HG03378 (cell line): ENCODE measurements around the gene PROM1.

Experiments
- ATAC-seq: cut with Tn5 transposase; IDR thresholded peaks from one replicate; pipeline ENCODE4 v1.9.1; 2021; ENCODE audit warnings: mild to moderate bottlenecking, moderate library complexity; ENCODE audit not compliant: unreplicated experiment

Gene PROM1

DNA sequence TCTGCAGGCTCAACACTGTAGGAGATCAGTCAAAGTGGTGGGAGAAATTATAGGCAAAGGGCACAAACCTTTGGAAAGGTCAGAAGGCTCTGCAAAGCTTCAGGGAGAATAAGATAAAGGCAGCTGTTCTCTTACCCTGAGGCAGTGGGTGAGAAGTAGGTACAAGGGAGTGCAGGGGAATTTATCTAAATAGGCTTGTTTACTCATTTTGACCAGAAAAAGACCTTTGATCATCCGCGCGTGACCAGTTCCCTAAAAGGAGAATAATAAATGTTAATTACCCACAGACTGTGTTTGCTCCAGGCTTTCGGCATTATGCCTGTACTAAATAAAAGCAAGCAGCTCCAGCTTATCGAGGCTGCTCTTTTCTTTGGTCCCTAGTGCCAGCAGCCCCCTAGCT, 130.2 kb downstream of the PROM1 start:
- no peak for ATAC-seq

DNA sequence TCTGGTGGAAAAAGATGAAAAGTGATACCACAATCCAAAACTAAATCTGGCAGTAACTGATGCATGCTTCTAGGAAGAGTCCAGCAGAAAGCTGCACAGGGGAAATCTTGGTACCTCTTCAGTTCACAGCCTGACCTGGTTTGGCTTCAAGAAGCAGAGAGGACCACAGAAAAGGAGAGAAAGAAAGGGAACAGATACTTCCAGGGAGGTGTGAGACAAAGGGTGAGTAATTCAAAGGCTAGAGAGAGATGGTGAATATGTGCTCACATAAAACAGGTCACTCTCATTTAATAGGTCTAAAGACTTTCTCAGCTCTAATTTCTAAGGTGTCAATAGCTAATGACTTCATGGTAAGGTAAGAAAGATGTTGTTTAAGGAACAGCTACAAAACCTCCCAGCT, 132.0 kb downstream of the PROM1 start:
- ATAC-seq, result no peak

- ATAC-seq, result no peak
Observed at GRCh38 chr4:15948826-15949225, 135.0 kb downstream of the PROM1 start.

DNA sequence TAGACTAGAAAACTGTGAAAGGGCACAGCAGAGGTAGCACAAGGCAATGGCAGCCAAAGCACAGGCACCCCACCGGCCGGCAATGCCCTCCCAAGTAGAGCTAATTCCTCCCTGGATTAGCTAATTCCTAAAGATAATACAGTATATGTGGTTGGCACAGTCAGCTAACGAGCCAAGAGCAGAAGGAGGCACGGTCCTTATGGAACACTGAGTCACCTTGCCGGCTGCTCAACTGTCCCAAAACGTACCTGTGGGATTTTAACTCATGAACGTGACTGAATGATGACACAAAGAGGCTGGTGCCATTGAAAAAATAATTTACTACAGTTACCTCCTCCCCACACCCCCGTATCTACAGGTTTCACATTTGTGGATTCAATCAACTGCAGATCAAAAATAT, 136.1 kb downstream of the PROM1 start:
- ATAC-seq, result no peak

DNA sequence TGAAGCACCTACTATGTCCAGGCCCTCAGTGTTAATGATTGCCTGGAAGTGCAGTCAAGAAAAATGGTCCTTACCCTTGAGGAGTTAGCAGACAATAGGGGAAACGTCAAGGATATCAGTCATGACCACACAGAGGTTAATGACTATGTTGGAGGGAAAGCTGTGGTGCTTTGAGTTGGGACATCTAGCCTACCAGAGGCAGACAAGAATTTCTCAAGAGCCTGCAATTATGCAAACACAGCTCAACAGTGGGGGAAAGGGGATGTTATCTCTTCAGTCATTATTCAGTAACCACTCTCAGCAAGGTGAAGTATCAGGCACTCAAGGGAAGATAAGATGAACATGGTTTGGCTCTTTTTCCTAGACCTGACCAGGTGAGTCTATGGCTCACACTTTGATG, 138.3 kb downstream of the PROM1 start:
- no peak for ATAC-seq

- ATAC-seq, result no peak
Observed at GRCh38 chr4:15944895-15945294, 138.9 kb downstream of the PROM1 start.

- ATAC-seq, result no peak
Observed at GRCh38 chr4:15942283-15942682, 141.5 kb downstream of the PROM1 start.

DNA sequence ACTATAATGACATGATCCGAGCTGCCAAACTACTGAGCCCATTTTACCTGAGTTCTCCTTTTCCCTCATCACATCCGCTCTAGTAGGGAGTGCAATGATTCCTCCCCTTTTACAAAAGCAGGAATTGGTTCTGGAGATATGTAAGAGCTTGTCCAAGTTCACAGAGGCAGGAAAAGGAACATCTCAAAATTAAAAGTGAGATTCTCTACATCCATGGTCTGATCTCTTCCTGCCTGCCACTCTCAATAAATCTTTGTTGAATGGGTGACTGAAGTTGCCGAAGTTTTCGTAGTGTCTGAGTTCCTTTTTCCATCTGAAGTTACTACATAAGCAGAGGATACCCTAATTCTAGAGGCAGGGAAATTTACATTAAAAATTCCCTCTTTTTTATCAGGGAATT, 145.2 kb downstream of the PROM1 start, which contains the start of gene FGFBP1:
Gene FGFBP1, minus strand, starts transcription at position 101 of the 400 bp plus-strand sequence. CDS start 2,108 bp downstream, outside the sequence.
- ATAC-seq, result no peak

GRCh38 chr4:15938182-15938581, 145.6 kb downstream of the PROM1 start:
- no peak for ATAC-seq

DNA sequence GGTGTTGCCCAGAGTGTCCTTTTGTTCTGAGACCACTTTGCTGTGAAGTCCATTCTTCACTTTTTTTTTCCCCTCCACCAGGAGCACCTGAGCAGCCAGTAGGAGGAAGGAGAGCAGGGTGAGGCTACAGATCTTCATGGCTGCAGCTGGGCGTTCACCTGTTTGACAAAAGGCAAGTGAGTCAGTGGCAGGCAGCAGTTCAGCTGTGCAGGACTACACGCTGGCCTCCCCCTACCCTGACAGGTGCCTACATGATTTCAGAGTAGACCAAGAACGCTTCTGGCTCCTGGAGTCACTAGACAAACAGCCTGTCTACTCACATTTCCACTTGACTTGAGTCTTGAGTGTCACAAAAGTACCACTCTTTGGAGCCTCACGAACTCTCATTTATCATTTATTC, 147.3 kb downstream of the PROM1 start:
- no peak for ATAC-seq

DNA sequence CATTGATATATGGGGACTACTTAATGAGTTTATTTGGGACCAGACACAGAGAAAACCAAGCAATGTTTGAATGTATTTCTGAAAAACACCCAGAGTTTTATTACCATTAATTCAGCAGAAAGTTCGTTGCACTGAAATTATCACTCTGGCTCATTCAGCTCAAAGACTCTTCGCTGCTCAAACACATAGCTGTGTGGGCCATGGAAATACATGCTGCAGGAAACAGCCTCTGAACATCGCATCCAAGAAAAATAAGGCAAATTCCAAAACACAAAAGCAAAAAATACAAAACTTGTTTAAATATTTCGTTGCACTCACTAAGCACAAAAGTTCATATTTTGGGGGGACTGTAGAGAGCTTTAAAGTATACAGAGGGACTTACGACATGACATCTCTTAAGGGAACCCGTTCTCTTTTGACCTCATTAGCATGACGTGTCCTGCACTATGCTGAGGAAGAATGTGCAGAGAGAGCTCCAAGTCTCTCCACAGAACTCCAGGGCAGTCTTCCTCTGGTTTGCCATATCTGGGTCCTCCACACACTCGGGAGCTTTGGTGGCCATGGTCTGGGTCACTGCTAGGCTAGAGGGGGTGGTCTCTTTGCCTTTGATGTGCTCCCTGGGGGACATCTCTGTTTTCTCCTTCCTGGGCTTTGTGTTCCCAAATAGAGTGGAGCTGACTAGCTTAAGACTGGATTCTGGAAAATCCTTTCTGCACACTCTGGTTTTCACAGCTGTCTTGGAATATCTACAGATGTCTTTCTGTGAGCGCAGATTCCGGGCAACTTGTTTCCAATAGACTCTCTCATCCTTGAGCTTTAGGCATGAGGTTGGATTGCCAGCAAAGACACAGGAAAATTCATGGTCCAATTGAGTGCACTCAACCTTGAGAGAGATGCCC, 148.1 kb downstream of the PROM1 start:
- ATAC-seq, result no peak

- no peak for ATAC-seq
Observed at GRCh38 chr4:15934259-15934658, 149.6 kb downstream of the PROM1 start.

- ATAC-seq, result no peak
Observed at GRCh38 chr4:15931451-15932210, 152.2 kb downstream of the PROM1 start.

DNA sequence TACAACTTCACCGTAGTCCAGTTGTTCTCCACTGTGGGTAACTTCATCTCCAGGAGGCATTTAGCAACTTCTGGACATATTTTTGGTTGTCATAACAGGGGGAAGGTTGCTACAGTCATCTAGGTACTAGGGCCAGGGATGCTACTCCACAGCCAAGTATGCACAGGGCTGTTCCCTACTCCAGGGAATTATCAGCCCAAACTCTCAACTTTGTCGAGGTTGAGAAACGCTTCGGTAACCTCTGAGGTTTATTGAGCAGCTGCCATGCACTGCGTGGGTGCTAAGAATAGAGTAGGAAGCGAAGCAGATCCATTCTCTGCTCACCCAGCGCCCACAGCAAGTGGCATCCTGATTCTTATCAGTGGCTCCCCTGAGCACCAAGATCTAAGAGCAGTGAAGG, 153.5 kb downstream of the PROM1 start:
- no peak for ATAC-seq

DNA sequence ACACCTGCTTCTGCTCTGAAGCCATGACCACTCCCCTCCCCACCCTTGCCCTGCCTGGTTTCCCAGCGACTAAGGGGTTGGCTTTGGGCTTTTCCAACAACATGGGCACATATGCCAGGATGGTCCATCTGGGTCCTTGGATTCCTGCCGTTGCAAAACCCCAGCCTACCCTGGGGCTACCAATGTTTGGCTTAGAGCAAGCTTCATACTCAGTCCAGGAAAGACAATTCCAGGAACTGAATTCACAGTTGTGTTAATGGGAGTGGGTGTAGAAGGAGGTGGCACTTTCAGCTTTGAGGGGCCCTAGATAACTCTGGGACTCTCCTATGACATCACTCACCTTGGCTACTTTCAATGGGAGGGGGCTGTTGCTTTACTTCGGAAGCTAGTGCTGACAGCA, 154.3 kb downstream of the PROM1 start:
- ATAC-seq, result no peak

DNA sequence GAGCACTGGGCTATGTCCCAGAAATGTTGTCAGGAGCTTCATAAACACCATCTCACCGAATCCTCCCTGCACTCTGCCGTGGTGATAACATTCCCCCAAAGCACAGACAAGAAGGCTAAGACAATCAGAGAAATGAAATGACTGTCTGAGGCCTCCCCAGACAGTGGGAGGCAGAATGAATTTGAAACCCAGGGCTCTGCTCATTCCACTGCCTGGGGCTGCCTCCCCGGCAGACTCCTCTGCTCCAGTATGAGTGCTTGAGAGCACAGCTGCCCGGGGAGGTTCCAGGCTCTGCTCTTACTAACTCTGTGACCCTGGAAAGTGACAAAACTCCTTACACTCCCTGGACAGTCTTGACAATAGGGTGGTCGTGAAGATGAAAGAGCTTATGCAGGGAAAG, 154.9 kb downstream of the PROM1 start:
- ATAC-seq, result no peak

DNA sequence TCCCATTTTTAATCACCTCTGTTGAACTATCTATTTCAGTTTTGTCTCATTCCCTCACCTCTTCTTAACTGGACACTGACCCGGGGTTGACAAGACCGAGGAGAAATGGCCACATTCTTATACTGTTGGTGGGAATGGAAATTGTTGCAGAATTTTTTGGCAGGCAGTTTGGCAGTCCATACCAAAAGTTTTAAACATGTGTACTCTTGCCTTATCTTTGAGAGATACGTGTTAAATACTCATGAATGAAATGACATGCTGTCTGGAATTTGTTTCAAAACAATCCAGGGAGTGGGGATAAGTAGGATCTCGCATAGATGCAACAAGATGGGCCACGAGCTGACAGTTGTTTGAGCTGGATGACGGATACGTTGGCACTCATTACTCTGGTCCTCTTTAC, 157.3 kb downstream of the PROM1 start:
- no peak for ATAC-seq

DNA sequence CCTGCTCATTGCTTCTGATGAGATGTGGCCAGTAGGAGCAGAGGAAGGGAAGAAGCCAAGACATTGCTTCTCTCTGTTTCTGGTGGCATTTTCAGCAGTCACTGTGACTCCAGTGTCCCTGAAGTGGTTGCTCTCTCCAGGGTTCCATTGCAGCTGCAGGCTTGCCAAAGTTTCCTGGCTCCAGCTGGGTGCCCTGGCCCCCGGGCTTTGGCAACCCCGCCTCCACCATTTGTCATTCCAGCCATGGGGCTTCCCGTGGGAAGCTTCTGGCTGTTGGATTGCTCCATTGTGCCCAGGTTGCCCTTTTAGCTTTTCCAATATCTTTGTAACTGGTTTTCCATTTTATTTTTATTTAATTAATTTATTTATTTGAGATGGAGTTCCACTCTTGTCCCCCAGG, 158.0 kb downstream of the PROM1 start:
- ATAC-seq, result no peak

DNA sequence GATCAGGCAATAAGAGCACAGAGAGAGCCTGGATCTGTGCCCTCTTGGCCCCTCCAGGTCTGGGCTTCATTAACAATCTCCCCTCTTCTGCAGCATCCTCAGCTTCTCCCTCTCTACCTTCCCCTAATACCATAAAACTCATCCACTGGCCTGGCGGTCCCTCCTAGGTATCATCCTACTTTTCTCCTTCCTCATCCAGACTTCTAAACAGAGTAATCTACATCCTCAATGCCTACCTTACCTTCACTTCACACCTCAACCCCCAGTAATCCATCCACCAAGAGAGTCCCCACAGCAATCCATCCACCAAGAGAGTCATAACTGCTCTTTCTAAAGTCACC, 162.3 kb downstream of the PROM1 start:
- no peak for ATAC-seq

GRCh38 chr4:15920723-15921591, 162.9 kb downstream of the PROM1 start:
- no peak for ATAC-seq

DNA sequence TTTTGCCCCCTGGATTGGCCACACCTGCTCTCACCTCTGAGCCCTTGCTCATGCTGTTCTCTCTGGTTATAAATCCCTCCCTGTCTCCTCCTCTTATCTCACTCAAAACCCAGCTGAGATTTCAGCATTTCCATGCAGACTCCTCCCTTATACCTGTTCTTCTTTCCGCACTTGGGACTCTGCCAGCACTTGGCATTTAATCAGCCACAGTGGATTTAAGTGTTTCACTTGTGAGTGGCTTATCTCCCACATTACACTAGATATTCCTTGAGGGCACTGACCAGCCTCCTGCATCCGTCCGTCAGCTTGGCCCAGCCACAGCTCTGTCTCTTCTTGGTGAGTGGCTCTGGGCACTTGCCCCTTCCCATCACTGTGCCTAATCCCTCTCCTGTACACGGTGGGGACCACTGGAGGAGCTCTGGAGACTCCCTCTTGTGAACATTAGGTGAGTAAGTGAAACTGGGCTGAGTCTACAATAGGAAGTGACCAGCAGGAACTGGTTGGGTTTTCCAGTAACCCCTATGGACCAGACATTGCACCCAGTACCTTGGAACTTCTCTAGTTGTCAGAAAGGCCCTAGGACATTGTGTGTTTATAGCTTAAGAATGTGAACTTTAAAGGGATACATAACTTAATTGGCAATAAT, 165.2 kb downstream of the PROM1 start:
- no peak for ATAC-seq
